Loucy (cell line): ENCODE results near the gene TRPM1.

Source experiments
- EZH2phosphoT487 ChIP-seq: fragments of 200-600 bp; IDR thresholded peaks from 2 replicates; pipeline ENCODE4 v1.6.1; 2018; ENCODE audit warnings: antibody characterized with exemption, mild to moderate bottlenecking, moderate library complexity, borderline replicate concordance
- TF ChIP-seq, protein P1 (sequence below): fragments of 200-600 bp; sonication (generic); conservative IDR thresholded peaks from 2 replicates; pipeline ENCODE4 v1.5.1; 2014; ENCODE audit warnings: mild to moderate bottlenecking, antibody characterized with exemption, low read length

- TF ChIP-seq, protein P1, sequence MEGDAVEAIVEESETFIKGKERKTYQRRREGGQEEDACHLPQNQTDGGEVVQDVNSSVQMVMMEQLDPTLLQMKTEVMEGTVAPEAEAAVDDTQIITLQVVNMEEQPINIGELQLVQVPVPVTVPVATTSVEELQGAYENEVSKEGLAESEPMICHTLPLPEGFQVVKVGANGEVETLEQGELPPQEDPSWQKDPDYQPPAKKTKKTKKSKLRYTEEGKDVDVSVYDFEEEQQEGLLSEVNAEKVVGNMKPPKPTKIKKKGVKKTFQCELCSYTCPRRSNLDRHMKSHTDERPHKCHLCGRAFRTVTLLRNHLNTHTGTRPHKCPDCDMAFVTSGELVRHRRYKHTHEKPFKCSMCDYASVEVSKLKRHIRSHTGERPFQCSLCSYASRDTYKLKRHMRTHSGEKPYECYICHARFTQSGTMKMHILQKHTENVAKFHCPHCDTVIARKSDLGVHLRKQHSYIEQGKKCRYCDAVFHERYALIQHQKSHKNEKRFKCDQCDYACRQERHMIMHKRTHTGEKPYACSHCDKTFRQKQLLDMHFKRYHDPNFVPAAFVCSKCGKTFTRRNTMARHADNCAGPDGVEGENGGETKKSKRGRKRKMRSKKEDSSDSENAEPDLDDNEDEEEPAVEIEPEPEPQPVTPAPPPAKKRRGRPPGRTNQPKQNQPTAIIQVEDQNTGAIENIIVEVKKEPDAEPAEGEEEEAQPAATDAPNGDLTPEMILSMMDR = no peak
- TF ChIP-seq EZH2phosphoT487 = no peak
These were observed 10.0 kb downstream of the TRPM1 start for GRCh38 chr15:31091481-31091880.
